BE2C (cell line): ENCODE results near the gene HLA-DMB.

Source experiments
- DNase-seq: peaks from one replicate; pipeline ENCODE4 v3.0.0-alpha.2; 2020
- H3K27me3 ChIP-seq: fragments of 250-450 bp; sonication (Bioruptor Pico); 2 replicates; pipeline ENCODE4 v1.5.1; 2020; ENCODE audit warnings: mild to moderate bottlenecking
- H3K36me3 ChIP-seq: fragments of 250-450 bp; sonication (Bioruptor Pico); 2 replicates; pipeline ENCODE4 v1.5.1; 2020; ENCODE audit warnings: mild to moderate bottlenecking
- H3K4me1 ChIP-seq: fragments of 250-450 bp; sonication (Bioruptor Pico); 2 replicates; pipeline ENCODE4 v1.5.1; 2020
- H3K4me3 ChIP-seq: 2 replicates; pipeline ENCODE4 v1.5.1; 2011; ENCODE audit warnings: low read depth, low read length
- H3K9me3 ChIP-seq: fragments of 250-450 bp; sonication (Bioruptor Pico); 2 replicates; pipeline ENCODE4 v1.5.1; 2020
- CTCF ChIP-seq: IDR thresholded peaks from 2 replicates; pipeline ENCODE4 v1.5.1; 2012; ENCODE audit warnings: mild to moderate bottlenecking, low read depth, low read length

HLA-DMB gene

GRCh38 chr6:32982702-32983492 lies 42.1 kb upstream of the HLA-DMB start:
- no peaks in the 10 kb centered on the region for H3K27me3 ChIP-seq
- H3K4me3 ChIP-seq: no peak overlapping the region
- no peak for TF ChIP-seq CTCF
- no peak for DNase-seq
- H3K4me1 ChIP-seq: no peaks in the 10 kb centered on the region
- peaks cover 45% of the 10 kb centered on the region for H3K36me3 ChIP-seq
- no peaks in the 10 kb centered on the region for H3K9me3 ChIP-seq

GRCh38 chr6:32982084-32982701 lies 41.4 kb upstream of the HLA-DMB start:
- no peak for TF ChIP-seq CTCF
- Histone ChIP-seq H3K27me3 (no peaks in the 10 kb centered on the region), H3K36me3 (peaks cover 52% of the 10 kb centered on the region), H3K4me1 (no peaks in the 10 kb centered on the region), H3K4me3 (no peak overlapping the region), H3K9me3 (no peaks in the 10 kb centered on the region)
- no peak for DNase-seq

- no peaks in the 10 kb centered on the region for H3K27me3 ChIP-seq
- H3K9me3 ChIP-seq: no peaks in the 10 kb centered on the region
- no peak for TF ChIP-seq CTCF
- no peak for DNase-seq
- peaks cover 68% of the 10 kb centered on the region for H3K36me3 ChIP-seq
- H3K4me1 ChIP-seq: no peaks in the 10 kb centered on the region
- no peak overlapping the region for H3K4me3 ChIP-seq
Observed at GRCh38 chr6:32980488-32981038, 39.7 kb upstream of the HLA-DMB start.

- TF ChIP-seq CTCF: no peak
- Histone ChIP-seq H3K27me3 (no peaks in the 10 kb centered on the region), H3K4me3 (no peak overlapping the region), H3K9me3 (no peaks in the 10 kb centered on the region), H3K36me3 (peaks cover 75% of the 10 kb centered on the region), H3K4me1 (no peaks in the 10 kb centered on the region)
- no peak for DNase-seq
Observed at GRCh38 chr6:32979720-32980487, 39.1 kb upstream of the HLA-DMB start.

- Histone ChIP-seq H3K9me3 (no peaks in the 10 kb centered on the region), H3K36me3 (peaks cover 95% of the 10 kb centered on the region), H3K27me3 (no peaks in the 10 kb centered on the region), H3K4me1 (no peaks in the 10 kb centered on the region), H3K4me3 (no peak overlapping the region)
- no peak for TF ChIP-seq CTCF
- DNase-seq: no peak
Observed at GRCh38 chr6:32977953-32978324, 37.1 kb upstream of the HLA-DMB start.
